ENCODE data around the gene LRMDA. TPM values are rescaled to one million over a fixed set of nuclear protein-coding genes. Genes with fewer than 3 reads are reported as not detected.

Gene LRMDA
- total and polyA plus RNA-seq, 2 of the 8 experiments (the other 6 are each of a cell fraction or from before 2014, with no cell fraction given): 0.86 to 2.8 TPM

DNA sequence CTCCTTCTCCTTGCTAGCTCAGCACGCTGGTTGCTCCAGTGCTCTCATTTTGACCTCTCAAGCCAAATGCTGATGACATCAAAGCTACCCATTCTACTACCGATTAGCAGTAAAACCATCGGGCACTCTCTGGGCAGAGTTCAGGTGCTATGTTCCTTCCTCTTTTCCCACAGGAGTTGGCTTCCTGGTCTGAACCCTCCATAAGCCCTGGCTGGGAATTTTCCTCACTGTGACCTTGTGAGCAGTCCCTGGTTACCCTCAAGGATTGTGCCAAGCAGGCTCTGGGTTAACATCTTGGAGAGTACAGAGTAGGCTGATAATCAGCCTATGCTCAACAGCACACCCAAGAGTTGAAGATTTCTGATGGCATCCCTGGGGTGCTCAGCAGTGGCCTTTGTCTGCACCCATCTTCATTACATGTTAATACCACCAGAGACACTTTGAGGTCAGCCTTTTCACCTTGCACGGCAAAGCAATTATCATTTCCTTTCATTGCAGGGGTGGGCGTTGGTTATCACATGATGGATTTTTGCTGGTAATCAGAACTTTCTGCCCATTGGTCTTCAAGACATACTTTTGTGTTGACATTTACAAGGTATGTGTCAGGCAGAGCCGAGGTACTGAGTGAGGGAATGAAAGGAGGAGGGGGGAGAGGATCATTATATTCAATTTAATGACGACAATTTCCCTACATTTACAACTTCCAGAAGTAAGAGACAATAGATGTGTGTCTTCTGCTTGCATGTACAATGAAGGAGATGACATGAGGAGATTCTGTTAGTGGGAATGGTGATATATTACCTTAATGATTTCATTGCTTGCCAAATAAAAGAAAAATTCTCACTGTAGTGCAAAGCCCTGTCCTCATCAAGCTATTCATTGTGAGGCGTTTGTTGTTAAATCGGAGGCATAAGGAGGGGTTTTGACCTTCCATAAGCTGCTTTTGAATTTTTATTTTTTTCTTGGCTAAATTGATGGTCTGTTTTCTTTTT, 452.0 kb downstream of the LRMDA start (continued):
- TF ChIP-seq, protein P1, sequence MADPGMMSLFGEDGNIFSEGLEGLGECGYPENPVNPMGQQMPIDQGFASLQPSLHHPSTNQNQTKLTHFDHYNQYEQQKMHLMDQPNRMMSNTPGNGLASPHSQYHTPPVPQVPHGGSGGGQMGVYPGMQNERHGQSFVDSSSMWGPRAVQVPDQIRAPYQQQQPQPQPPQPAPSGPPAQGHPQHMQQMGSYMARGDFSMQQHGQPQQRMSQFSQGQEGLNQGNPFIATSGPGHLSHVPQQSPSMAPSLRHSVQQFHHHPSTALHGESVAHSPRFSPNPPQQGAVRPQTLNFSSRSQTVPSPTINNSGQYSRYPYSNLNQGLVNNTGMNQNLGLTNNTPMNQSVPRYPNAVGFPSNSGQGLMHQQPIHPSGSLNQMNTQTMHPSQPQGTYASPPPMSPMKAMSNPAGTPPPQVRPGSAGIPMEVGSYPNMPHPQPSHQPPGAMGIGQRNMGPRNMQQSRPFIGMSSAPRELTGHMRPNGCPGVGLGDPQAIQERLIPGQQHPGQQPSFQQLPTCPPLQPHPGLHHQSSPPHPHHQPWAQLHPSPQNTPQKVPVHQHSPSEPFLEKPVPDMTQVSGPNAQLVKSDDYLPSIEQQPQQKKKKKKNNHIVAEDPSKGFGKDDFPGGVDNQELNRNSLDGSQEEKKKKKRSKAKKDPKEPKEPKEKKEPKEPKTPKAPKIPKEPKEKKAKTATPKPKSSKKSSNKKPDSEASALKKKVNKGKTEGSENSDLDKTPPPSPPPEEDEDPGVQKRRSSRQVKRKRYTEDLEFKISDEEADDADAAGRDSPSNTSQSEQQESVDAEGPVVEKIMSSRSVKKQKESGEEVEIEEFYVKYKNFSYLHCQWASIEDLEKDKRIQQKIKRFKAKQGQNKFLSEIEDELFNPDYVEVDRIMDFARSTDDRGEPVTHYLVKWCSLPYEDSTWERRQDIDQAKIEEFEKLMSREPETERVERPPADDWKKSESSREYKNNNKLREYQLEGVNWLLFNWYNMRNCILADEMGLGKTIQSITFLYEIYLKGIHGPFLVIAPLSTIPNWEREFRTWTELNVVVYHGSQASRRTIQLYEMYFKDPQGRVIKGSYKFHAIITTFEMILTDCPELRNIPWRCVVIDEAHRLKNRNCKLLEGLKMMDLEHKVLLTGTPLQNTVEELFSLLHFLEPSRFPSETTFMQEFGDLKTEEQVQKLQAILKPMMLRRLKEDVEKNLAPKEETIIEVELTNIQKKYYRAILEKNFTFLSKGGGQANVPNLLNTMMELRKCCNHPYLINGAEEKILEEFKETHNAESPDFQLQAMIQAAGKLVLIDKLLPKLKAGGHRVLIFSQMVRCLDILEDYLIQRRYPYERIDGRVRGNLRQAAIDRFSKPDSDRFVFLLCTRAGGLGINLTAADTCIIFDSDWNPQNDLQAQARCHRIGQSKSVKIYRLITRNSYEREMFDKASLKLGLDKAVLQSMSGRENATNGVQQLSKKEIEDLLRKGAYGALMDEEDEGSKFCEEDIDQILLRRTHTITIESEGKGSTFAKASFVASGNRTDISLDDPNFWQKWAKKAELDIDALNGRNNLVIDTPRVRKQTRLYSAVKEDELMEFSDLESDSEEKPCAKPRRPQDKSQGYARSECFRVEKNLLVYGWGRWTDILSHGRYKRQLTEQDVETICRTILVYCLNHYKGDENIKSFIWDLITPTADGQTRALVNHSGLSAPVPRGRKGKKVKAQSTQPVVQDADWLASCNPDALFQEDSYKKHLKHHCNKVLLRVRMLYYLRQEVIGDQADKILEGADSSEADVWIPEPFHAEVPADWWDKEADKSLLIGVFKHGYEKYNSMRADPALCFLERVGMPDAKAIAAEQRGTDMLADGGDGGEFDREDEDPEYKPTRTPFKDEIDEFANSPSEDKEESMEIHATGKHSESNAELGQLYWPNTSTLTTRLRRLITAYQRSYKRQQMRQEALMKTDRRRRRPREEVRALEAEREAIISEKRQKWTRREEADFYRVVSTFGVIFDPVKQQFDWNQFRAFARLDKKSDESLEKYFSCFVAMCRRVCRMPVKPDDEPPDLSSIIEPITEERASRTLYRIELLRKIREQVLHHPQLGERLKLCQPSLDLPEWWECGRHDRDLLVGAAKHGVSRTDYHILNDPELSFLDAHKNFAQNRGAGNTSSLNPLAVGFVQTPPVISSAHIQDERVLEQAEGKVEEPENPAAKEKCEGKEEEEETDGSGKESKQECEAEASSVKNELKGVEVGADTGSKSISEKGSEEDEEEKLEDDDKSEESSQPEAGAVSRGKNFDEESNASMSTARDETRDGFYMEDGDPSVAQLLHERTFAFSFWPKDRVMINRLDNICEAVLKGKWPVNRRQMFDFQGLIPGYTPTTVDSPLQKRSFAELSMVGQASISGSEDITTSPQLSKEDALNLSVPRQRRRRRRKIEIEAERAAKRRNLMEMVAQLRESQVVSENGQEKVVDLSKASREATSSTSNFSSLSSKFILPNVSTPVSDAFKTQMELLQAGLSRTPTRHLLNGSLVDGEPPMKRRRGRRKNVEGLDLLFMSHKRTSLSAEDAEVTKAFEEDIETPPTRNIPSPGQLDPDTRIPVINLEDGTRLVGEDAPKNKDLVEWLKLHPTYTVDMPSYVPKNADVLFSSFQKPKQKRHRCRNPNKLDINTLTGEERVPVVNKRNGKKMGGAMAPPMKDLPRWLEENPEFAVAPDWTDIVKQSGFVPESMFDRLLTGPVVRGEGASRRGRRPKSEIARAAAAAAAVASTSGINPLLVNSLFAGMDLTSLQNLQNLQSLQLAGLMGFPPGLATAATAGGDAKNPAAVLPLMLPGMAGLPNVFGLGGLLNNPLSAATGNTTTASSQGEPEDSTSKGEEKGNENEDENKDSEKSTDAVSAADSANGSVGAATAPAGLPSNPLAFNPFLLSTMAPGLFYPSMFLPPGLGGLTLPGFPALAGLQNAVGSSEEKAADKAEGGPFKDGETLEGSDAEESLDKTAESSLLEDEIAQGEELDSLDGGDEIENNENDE (IDR thresholded peaks at IDR 0.05; ENCODE audit: insufficient replicate concordance, low read length): no peak
